GM23248 (cell line): ENCODE results near the gene DDRGK1. TPM values are rescaled to one million over a fixed set of nuclear protein-coding genes. Genes with fewer than 3 reads are reported as not detected.

Experiments
- DNase-seq: peaks from one replicate; pipeline ENCODE4 v3.0.0-alpha.2; 2015
- H2AFZ ChIP-seq: fragments of 200-600 bp; sonication (generic); 2 replicates; pipeline ENCODE4 v1.6.1; 2016; ENCODE audit warnings: antibody characterized with exemption
- H3F3A ChIP-seq: fragments of 200-600 bp; sonication (generic); 2 replicates; pipeline ENCODE4 v1.6.1; 2016; ENCODE audit warnings: mild to moderate bottlenecking, antibody characterized with exemption, mixed run types; ENCODE audit not compliant: insufficient read depth
- H3K27ac ChIP-seq: fragments of 200-600 bp; sonication (generic); 2 replicates; pipeline ENCODE4 v1.5.1; 2016; ENCODE audit warnings: mild to moderate bottlenecking
- H3K27me3 ChIP-seq: fragments of 200-600 bp; sonication (generic); replicated peaks from 2 replicates; pipeline ENCODE4 v1.6.1; 2016; ENCODE audit warnings: mild to moderate bottlenecking; ENCODE audit not compliant: insufficient read depth
- H3K36me3 ChIP-seq: fragments of 200-600 bp; sonication (generic); 2 replicates; pipeline ENCODE4 v1.6.1; 2016; ENCODE audit warnings: low read depth, mild to moderate bottlenecking
- H3K4me1 ChIP-seq: fragments of 200-600 bp; sonication (generic); 2 replicates; pipeline ENCODE4 v1.6.1; 2016; ENCODE audit warnings: mild to moderate bottlenecking; ENCODE audit not compliant: insufficient read depth
- H3K4me2 ChIP-seq: fragments of 200-600 bp; sonication (generic); one replicate; pipeline ENCODE4 v1.6.1; 2016; ENCODE audit warnings: mild to moderate bottlenecking; ENCODE audit not compliant: unreplicated experiment
- H3K4me3 ChIP-seq: fragments of 200-600 bp; sonication (generic); 2 replicates; pipeline ENCODE4 v1.5.1; 2016; ENCODE audit warnings: mild to moderate bottlenecking
- H3K79me2 ChIP-seq: fragments of 200-600 bp; sonication (generic); 2 replicates; pipeline ENCODE4 v1.6.1; 2016; ENCODE audit warnings: mild to moderate bottlenecking; ENCODE audit not compliant: insufficient read depth
- H3K9ac ChIP-seq: fragments of 200-600 bp; sonication (generic); 2 replicates; pipeline ENCODE4 v1.6.1; 2016; ENCODE audit warnings: mild to moderate bottlenecking
- H3K9me2 ChIP-seq: fragments of 200-600 bp; sonication (generic); 2 replicates; pipeline ENCODE4 v1.6.1; 2016; ENCODE audit warnings: mixed run types, mild to moderate bottlenecking, moderate library complexity; ENCODE audit not compliant: insufficient read depth
- H3K9me3 ChIP-seq: fragments of 200-600 bp; sonication (generic); one replicate; pipeline ENCODE4 v1.6.1; 2017; ENCODE audit warnings: low read depth
- H4K20me1 ChIP-seq: fragments of 200-600 bp; sonication (generic); 2 replicates; pipeline ENCODE4 v1.6.0; 2016; ENCODE audit not compliant: insufficient read depth
- EZH2 ChIP-seq: fragments of 200-600 bp; sonication (generic); IDR thresholded peaks from 2 replicates; pipeline ENCODE4 v1.6.1; 2018; ENCODE audit warnings: antibody characterized with exemption, mild to moderate bottlenecking; ENCODE audit not compliant: insufficient read depth, poor library complexity, severe bottlenecking
- EZH2phosphoT487 ChIP-seq: fragments of 200-600 bp; sonication (generic); IDR thresholded peaks from 2 replicates; pipeline ENCODE4 v1.6.1; 2018; ENCODE audit warnings: antibody characterized with exemption, moderate library complexity, mild to moderate bottlenecking, low read depth; ENCODE audit not compliant: insufficient read depth
- WGBS, 2 experiments: methylation state at CpG; one replicate each; pipeline ENCODE4 v1.1.6; 2015 to 2017; ENCODE audit warnings: low lambda C conversion rate in 2 of 2, low coverage in 1 of 2; ENCODE audit errors: missing lambda C conversion rate in 2 of 2; 5-methylcytosine and 5-hydroxymethylcytosine counted together
- in situ Hi-C: fragments of 300-500 bp; cut with MboI; formaldehyde crosslinking; loops from 2 replicates; pipeline ENCODE4 v1.15.0; 2020
- polyA plus RNA-seq: library from polyadenylated mRNA; unstranded; fragments of >200 nt; fragmentation: Nextera tagmentation; extraction: Ambion mirVana; gene quantifications from 2 replicates; pipeline ENCODE4 v1.2.1, GENCODE V29; 2016
- total RNA-seq: library from RNA; depleted of rRNA; stranded (reverse); fragments of >200 nt; shearing (Covaris generic); gene quantifications from 2 replicates; pipeline ENCODE4 v1.2.3, GENCODE V29; 2014

The DDRGK1 gene
- total and polyA plus RNA-seq, 2 experiments from 2014 or later: 50.8 to 55.9 TPM

GRCh38 chr20:3213226-3213625 is 8.7 kb upstream of the DDRGK1 start:
- Histone ChIP-seq H3K9me3 (no peaks in the 10 kb centered on the region), H3K27me3 (no peaks in the 10 kb centered on the region), H3K36me3 (no peaks in the 10 kb centered on the region), H3K9ac (no peak overlapping the region), H3K27ac (no peak overlapping the region), H3K4me3 (no peak overlapping the region), H3K79me2 (peaks cover 56% of the 10 kb centered on the region), H3F3A (0 out of 2 replicates have a peak, but pooled peaks cover 5% of the 10 kb centered on the region), H3K4me1 (peaks cover 9% of the 10 kb centered on the region), H4K20me1 (no peaks in the 10 kb centered on the region), H2AFZ (no peak overlapping the region), H3K4me2 (no peak overlapping the region), H3K9me2 (no peaks in the 10 kb centered on the region)
- in situ Hi-C loops: no loop called here
- TF ChIP-seq EZH2phosphoT487: no peak
- TF ChIP-seq EZH2: no peak
- DNase-seq: no peak
- WGBS, 2 experiments: 92 to 94% methylated on average over 7 of the region's 7 CpGs

GRCh38 chr20:3210346-3210745 is 5.9 kb upstream of the DDRGK1 start:
- Histone ChIP-seq H3K27me3 (no peaks in the 10 kb centered on the region), H3K9me3 (no peaks in the 10 kb centered on the region), H2AFZ (peak overlapping the region; percentile 96), H3K4me3 (peak overlapping the region; percentile 97), H3F3A (0 out of 2 replicates have a peak, but pooled peaks cover 5% of the 10 kb centered on the region), H4K20me1 (no peaks in the 10 kb centered on the region), H3K79me2 (peaks cover 67% of the 10 kb centered on the region), H3K27ac (peak overlapping the region; percentile 60; the same call in 1 of the 2 replicates), H3K36me3 (no peaks in the 10 kb centered on the region), H3K9ac (peak overlapping the region; percentile 84), H3K9me2 (no peaks in the 10 kb centered on the region), H3K4me2 (peak overlapping the region; percentile 97), H3K4me1 (peaks cover 12% of the 10 kb centered on the region)
- in situ Hi-C loops: no loop called here
- TF ChIP-seq EZH2: no peak
- no peak for TF ChIP-seq EZH2phosphoT487
- WGBS, 2 experiments: 53 to 55% methylated on average over 2 of the region's 2 CpGs
- DNase-seq: no peak

- TF ChIP-seq EZH2 (no peak), EZH2phosphoT487 (no peak)
- H3K79me2 ChIP-seq: peaks cover 69% of the 10 kb centered on the region
- no peaks in the 10 kb centered on the region for H3K9me2 ChIP-seq
- H3K9ac ChIP-seq: peak overlapping the region; percentile 84
- H3K4me3 ChIP-seq: peak overlapping the region; percentile 97
- peak overlapping the region; percentile 97 for H3K4me2 ChIP-seq
- in situ Hi-C loops: no loop called here
- no peaks in the 10 kb centered on the region for H3K27me3 ChIP-seq
- H3K9me3 ChIP-seq: no peaks in the 10 kb centered on the region
- H3F3A ChIP-seq: 0 out of 2 replicates have a peak, but pooled peaks cover 5% of the 10 kb centered on the region
- H3K27ac ChIP-seq: peak overlapping the region; percentile 60
- H2AFZ ChIP-seq: peak overlapping the region; percentile 96
- no peaks in the 10 kb centered on the region for H3K36me3 ChIP-seq
- no peaks in the 10 kb centered on the region for H4K20me1 ChIP-seq
- DNase-seq: peak; percentile 69
- WGBS, 2 experiments: 0 to 1% methylated on average over 10 of the region's 10 CpGs
- peaks cover 12% of the 10 kb centered on the region for H3K4me1 ChIP-seq
These were observed 5.5 kb upstream of the DDRGK1 start for GRCh38 chr20:3209946-3210317.

GRCh38 chr20:3209257-3209945 is 4.9 kb upstream of the DDRGK1 start, which contains the start of gene ITPA:
TSS of gene ITPA (plus strand) at chr20:3209498. CDS start at chr20:3209552, 54 bp downstream.
- peaks cover 73% of the 10 kb centered on the region for H3K79me2 ChIP-seq
- H3K4me3 ChIP-seq: peak within 1 kb of the TSS; percentile 97
- H3K9ac ChIP-seq: peak within 1 kb of the TSS; percentile 84
- no peaks in the 10 kb centered on the region for H4K20me1 ChIP-seq
- H3K36me3 ChIP-seq: no peaks in the 10 kb centered on the region
- 1% methylated on average over 43 to 48 of the region's 48 CpGs for WGBS, 2 experiments
- H2AFZ ChIP-seq: peak within 1 kb of the TSS; percentile 96
- H3K4me2 ChIP-seq: peak within 1 kb of the TSS; percentile 97
- peaks cover 12% of the 10 kb centered on the region for H3K4me1 ChIP-seq
- no peaks in the 10 kb centered on the region for H3K9me2 ChIP-seq
- H3K9me3 ChIP-seq: no peaks in the 10 kb centered on the region
- H3F3A ChIP-seq: 0 out of 2 replicates have a peak, but pooled peaks cover 5% of the 10 kb centered on the region
- peak within 1 kb of the TSS; percentile 60 for H3K27ac ChIP-seq
- H3K27me3 ChIP-seq: no peaks in the 10 kb centered on the region
- TF ChIP-seq EZH2 (no peak), EZH2phosphoT487 (no peak)
- peak; percentile 64 for DNase-seq
- in situ Hi-C loops: no loop called here
